Tibial nerve (tissue), 4 donors: ENCODE data around the gene KSR2.

ENCODE experiments used
- CTCF ChIP-seq, 5 experiments: fragments of 200-600 bp in 3 of 5; fragments of 450-650 bp in 2 of 5; sonication (generic) in 3 of 5; IDR thresholded peaks; one replicate each; pipeline ENCODE4 v1.5.1; 2016 to 2019; ENCODE audit warnings: antibody characterized with exemption in 5 of 5, mild to moderate bottlenecking in 3 of 5, moderate library complexity in 2 of 5
- EP300 ChIP-seq, 2 donors: sonication (generic); formaldehyde crosslinking; IDR thresholded peaks; one replicate each; pipeline ENCODE4 v1.6.1; 2017; ENCODE audit warnings: antibody characterized with exemption in 2 of 2, mild to moderate bottlenecking in 1 of 2

GRCh38 chr12:117551665-117552064 lies 417.1 kb downstream of the KSR2 start:
- TF ChIP-seq CTCF (IDR thresholded peaks at IDR 0.05): no peak
- no peak for TF ChIP-seq EP300 (IDR thresholded peaks at IDR 0.05)
